Activated CD8-positive, alpha-beta memory T cell treated with anti-CD3 and anti-CD28 coated beads, Interleukin-2, amount 10 ng/mL, durations not matched to agents 7 days and 5 days (primary cell): Measurements from ENCODE around the gene TEAD1. TPM values are rescaled to one million over a fixed set of nuclear protein-coding genes. Genes with fewer than 3 reads are reported as not detected.

Experiments used
- ATAC-seq: fragments of 150-1000 bp; cut with Tn5 transposase; one replicate; pipeline ENCODE4 v1.10.0; 2021; ENCODE audit warnings: moderate library complexity
- CTCF ChIA-PET: fragments of 350-600 bp; sonication (Branson Sonifier 250); formaldehyde crosslinking; loops from one replicate; lab custom pipeline; 2021; ENCODE audit warnings: antibody characterized with exemption; lab: Charles Lee
- DNase-seq: peaks from one replicate; pipeline ENCODE4 v3.0.0-alpha.2; 2020
- H3K27ac Mint-ChIP-seq: one replicate; pipeline ENCODE4 v1.8.0; 2021; ENCODE audit warnings: mild to moderate bottlenecking, mixed read lengths
- H3K27me3 Mint-ChIP-seq: one replicate; pipeline ENCODE4 v1.8.0; 2021; ENCODE audit warnings: mixed read lengths
- H3K36me3 Mint-ChIP-seq: one replicate; pipeline ENCODE4 v1.8.0; 2021; ENCODE audit warnings: mild to moderate bottlenecking, mixed read lengths
- H3K4me1 Mint-ChIP-seq: one replicate; pipeline ENCODE4 v1.8.0; 2021; ENCODE audit warnings: mixed read lengths
- H3K4me3 Mint-ChIP-seq: one replicate; pipeline ENCODE4 v1.8.0; 2021; ENCODE audit warnings: mild to moderate bottlenecking, moderate library complexity, mixed read lengths
- H3K9me3 Mint-ChIP-seq: one replicate; pipeline ENCODE4 v1.8.0; 2022; ENCODE audit warnings: low read depth, mixed read lengths
- total RNA-seq, 2 experiments: library from RNA; stranded (reverse); gene quantifications; one replicate each; pipeline ENCODE4 v1.2.3, GENCODE V29; 2021

TEAD1 gene
- total RNA-seq, 2 experiments from 2014 or later, result 0.18 to 0.26 TPM

- Mint-ChIP-seq H3K9me3 (no peaks in the 10 kb centered on the region), H3K4me3 (no peak overlapping the region), H3K27ac (no peak overlapping the region), H3K27me3 (peaks cover 17% of the 10 kb centered on the region), H3K36me3 (no peaks in the 10 kb centered on the region), H3K4me1 (peaks cover 2% of the 10 kb centered on the region)
- no peak for ATAC-seq
- CTCF ChIA-PET, result interaction anchor here (1.0 to 2.1 kb wide), 2 partner anchors 9 to 13 kb away, joined by 5 to 6 read pairs; no protein-coding TSS in a partner anchor
- DNase-seq, result no peak
These were observed 227.8 kb downstream of the TEAD1 start for GRCh38 chr11:12901874-12902481.

GRCh38 chr11:12902791-12903486, 228.7 kb downstream of the TEAD1 start:
- Mint-ChIP-seq H3K4me3 (no peak overlapping the region), H3K27me3 (peaks cover 11% of the 10 kb centered on the region), H3K9me3 (no peaks in the 10 kb centered on the region), H3K4me1 (peaks cover 2% of the 10 kb centered on the region), H3K27ac (no peak overlapping the region), H3K36me3 (no peaks in the 10 kb centered on the region)
- DNase-seq (no peak), ATAC-seq (no peak)
- CTCF ChIA-PET, result interaction anchor here (2.1 kb wide), 1 partner anchor 10 kb away, joined by 5 read pairs; no protein-coding TSS in a partner anchor

GRCh38 chr11:12905435-12905834, 231.2 kb downstream of the TEAD1 start:
- no peak overlapping the region for H3K27ac Mint-ChIP-seq
- no peak for ATAC-seq
- no peaks in the 10 kb centered on the region for H3K9me3 Mint-ChIP-seq
- H3K27me3 Mint-ChIP-seq, result peaks cover 13% of the 10 kb centered on the region
- no peaks in the 10 kb centered on the region for H3K36me3 Mint-ChIP-seq
- no peak overlapping the region for H3K4me3 Mint-ChIP-seq
- H3K4me1 Mint-ChIP-seq, result peaks cover 2% of the 10 kb centered on the region
- no peak for DNase-seq
- CTCF ChIA-PET, result no interaction called here

GRCh38 chr11:12906501-12906900, 232.3 kb downstream of the TEAD1 start:
- Mint-ChIP-seq H3K27me3 (peaks cover 13% of the 10 kb centered on the region), H3K27ac (no peak overlapping the region), H3K4me1 (peaks cover 2% of the 10 kb centered on the region), H3K9me3 (no peaks in the 10 kb centered on the region), H3K36me3 (no peaks in the 10 kb centered on the region), H3K4me3 (no peak overlapping the region)
- no peak for ATAC-seq
- DNase-seq, result no peak
- CTCF ChIA-PET, result no interaction called here

GRCh38 chr11:12909879-12910278, 235.7 kb downstream of the TEAD1 start:
- H3K4me3 Mint-ChIP-seq, result no peak overlapping the region
- H3K9me3 Mint-ChIP-seq, result no peaks in the 10 kb centered on the region
- CTCF ChIA-PET, result no interaction called here
- H3K27ac Mint-ChIP-seq, result no peak overlapping the region
- H3K36me3 Mint-ChIP-seq, result no peaks in the 10 kb centered on the region
- H3K4me1 Mint-ChIP-seq, result no peaks in the 10 kb centered on the region
- no peak for ATAC-seq
- peaks cover 18% of the 10 kb centered on the region for H3K27me3 Mint-ChIP-seq
- no peak for DNase-seq

DNA sequence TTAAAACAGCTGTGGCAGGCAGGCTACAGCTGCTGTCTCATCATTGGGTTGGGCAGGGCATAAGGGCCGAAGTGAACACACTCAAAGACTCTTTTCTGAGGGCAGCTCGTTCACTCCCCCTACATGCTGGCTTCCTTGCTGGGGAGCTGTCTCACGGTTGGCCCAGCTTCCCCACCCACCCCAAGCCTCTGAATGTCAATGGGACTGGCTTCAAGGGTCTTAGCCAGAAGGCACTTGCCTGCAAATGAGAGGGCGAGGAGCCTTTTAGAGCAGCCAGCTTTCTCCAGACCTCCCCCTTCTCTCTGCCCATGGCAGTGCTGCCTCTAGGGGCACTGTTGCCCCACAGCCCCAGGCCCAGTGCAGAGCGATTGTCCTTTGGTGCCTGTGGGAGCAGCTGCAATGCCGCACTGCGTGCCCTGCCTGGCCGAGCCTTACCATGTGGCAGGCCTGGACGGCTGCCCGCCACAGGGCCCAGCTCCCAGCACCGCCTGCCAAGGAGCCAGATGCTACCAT, 240.2 kb downstream of the TEAD1 start:
- no peaks in the 10 kb centered on the region for H3K4me1 Mint-ChIP-seq
- no peak for ATAC-seq
- no peak overlapping the region for H3K4me3 Mint-ChIP-seq
- CTCF ChIA-PET, result interaction anchor here (1.0 kb wide), 2 partner anchors 15 to 26 kb away, joined by 3 read pairs; no protein-coding TSS in a partner anchor
- no peak for DNase-seq
- H3K27me3 Mint-ChIP-seq, result peaks cover 26% of the 10 kb centered on the region
- H3K27ac Mint-ChIP-seq, result no peak overlapping the region
- H3K9me3 Mint-ChIP-seq, result no peaks in the 10 kb centered on the region
- H3K36me3 Mint-ChIP-seq, result no peaks in the 10 kb centered on the region

GRCh38 chr11:12915093-12915492, 240.9 kb downstream of the TEAD1 start:
- DNase-seq (no peak), ATAC-seq (no peak)
- H3K4me3 Mint-ChIP-seq, result no peak overlapping the region
- H3K27me3 Mint-ChIP-seq, result peaks cover 22% of the 10 kb centered on the region
- no peaks in the 10 kb centered on the region for H3K4me1 Mint-ChIP-seq
- no peaks in the 10 kb centered on the region for H3K36me3 Mint-ChIP-seq
- no peaks in the 10 kb centered on the region for H3K9me3 Mint-ChIP-seq
- H3K27ac Mint-ChIP-seq, result no peak overlapping the region
- CTCF ChIA-PET, result interaction anchor here (1.0 kb wide), 2 partner anchors 16 to 26 kb away, joined by 3 read pairs; no protein-coding TSS in a partner anchor

DNA sequence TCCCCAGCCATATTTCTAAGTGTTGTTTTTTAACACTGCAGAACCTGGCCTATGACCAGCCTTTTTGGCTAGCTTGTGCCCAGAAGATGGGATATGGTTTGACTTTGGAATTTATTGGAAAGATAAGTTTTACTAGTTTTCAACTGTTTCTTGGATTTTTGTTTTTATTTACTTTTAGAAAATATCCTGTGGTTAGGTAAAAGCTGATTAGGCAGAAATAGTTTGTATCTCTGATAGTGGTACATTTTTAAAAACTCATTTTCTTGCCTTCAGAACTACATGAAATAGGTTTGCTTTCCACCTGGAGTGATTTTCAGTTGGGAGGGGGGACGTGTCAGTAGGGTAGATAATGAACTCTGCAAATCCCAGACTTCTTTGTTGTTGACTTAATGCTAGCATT, 243.6 kb downstream of the TEAD1 start:
- H3K9me3 Mint-ChIP-seq, result no peaks in the 10 kb centered on the region
- H3K4me1 Mint-ChIP-seq, result no peaks in the 10 kb centered on the region
- no peak overlapping the region for H3K27ac Mint-ChIP-seq
- H3K4me3 Mint-ChIP-seq, result no peak overlapping the region
- no peak for DNase-seq
- no peaks in the 10 kb centered on the region for H3K36me3 Mint-ChIP-seq
- peaks cover 17% of the 10 kb centered on the region for H3K27me3 Mint-ChIP-seq
- ATAC-seq, result no peak
- CTCF ChIA-PET, result no interaction called here

DNA sequence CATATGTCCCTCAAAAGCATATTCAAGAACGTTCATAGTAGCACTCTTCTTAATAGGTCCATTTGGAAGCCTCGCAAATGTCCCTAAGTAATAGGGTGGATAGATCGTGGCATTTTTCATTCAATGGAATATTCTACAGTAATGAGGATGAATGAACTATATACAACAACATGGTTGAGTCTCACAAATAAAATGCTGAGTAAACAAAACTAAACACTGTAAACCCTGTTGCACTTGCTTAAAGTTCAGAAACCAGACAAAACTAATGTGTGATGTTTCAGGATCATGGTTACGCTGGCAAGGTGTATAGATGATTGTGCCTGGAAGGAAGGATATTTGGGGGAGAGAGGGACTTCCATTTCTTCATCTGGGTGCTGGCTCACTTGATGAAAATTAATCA, 244.4 kb downstream of the TEAD1 start:
- H3K9me3 Mint-ChIP-seq, result no peaks in the 10 kb centered on the region

DNA sequence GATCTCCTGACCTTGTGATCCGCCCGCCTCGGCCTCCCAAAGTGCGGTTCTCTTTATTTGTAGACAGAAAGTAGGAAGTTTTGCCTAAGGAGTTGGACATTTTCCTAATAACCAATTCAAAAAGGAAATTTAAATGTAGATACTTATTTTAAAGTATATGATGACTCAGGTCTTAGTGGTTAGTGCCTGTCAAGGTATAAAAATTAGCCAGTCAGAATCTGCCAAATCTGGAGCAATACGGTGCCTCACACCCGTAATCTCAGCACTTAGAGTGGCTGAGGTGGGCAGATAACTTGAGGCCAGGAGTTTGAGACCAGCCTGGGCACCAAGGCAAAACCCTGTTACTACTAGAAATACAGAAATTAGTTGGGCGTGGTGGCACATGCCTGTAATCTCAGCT, 248.2 kb downstream of the TEAD1 start:
- no peaks in the 10 kb centered on the region for H3K36me3 Mint-ChIP-seq
- no peak overlapping the region for H3K27ac Mint-ChIP-seq
- ATAC-seq (no peak), DNase-seq (no peak)
- H3K4me3 Mint-ChIP-seq, result no peak overlapping the region
- H3K4me1 Mint-ChIP-seq, result no peaks in the 10 kb centered on the region
- CTCF ChIA-PET, result no interaction called here
- no peaks in the 10 kb centered on the region for H3K9me3 Mint-ChIP-seq
- H3K27me3 Mint-ChIP-seq, result peaks cover 13% of the 10 kb centered on the region

More for the DNA sequence above, 244.4 kb downstream of the TEAD1 start:
- H3K4me1 Mint-ChIP-seq, result no peaks in the 10 kb centered on the region
- no peaks in the 10 kb centered on the region for H3K36me3 Mint-ChIP-seq
- CTCF ChIA-PET, result no interaction called here
- DNase-seq (no peak), ATAC-seq (no peak)
- H3K27me3 Mint-ChIP-seq, result peaks cover 17% of the 10 kb centered on the region
- no peak overlapping the region for H3K4me3 Mint-ChIP-seq
- H3K27ac Mint-ChIP-seq, result no peak overlapping the region

GRCh38 chr11:12922980-12923507, 248.8 kb downstream of the TEAD1 start:
- H3K4me3 Mint-ChIP-seq, result no peak overlapping the region
- H3K27ac Mint-ChIP-seq, result no peak overlapping the region
- no peaks in the 10 kb centered on the region for H3K36me3 Mint-ChIP-seq
- H3K27me3 Mint-ChIP-seq, result peaks cover 11% of the 10 kb centered on the region
- CTCF ChIA-PET, result no interaction called here
- ATAC-seq (no peak), DNase-seq (no peak)
- H3K9me3 Mint-ChIP-seq, result no peaks in the 10 kb centered on the region
- no peaks in the 10 kb centered on the region for H3K4me1 Mint-ChIP-seq

- no peak overlapping the region for H3K4me3 Mint-ChIP-seq
- no peaks in the 10 kb centered on the region for H3K9me3 Mint-ChIP-seq
- H3K27me3 Mint-ChIP-seq, result peaks cover 13% of the 10 kb centered on the region
- no peaks in the 10 kb centered on the region for H3K36me3 Mint-ChIP-seq
- ATAC-seq, result no peak
- no peaks in the 10 kb centered on the region for H3K4me1 Mint-ChIP-seq
- CTCF ChIA-PET, result no interaction called here
- no peak for DNase-seq
- H3K27ac Mint-ChIP-seq, result no peak overlapping the region
These were observed 250.4 kb downstream of the TEAD1 start for GRCh38 chr11:12924650-12925049.

- ATAC-seq, result no peak
- H3K27me3 Mint-ChIP-seq, result peaks cover 13% of the 10 kb centered on the region
- no peak overlapping the region for H3K4me3 Mint-ChIP-seq
- no peak overlapping the region for H3K27ac Mint-ChIP-seq
- DNase-seq, result no peak
- H3K4me1 Mint-ChIP-seq, result no peaks in the 10 kb centered on the region
- no peaks in the 10 kb centered on the region for H3K9me3 Mint-ChIP-seq
- H3K36me3 Mint-ChIP-seq, result no peaks in the 10 kb centered on the region
- CTCF ChIA-PET, result no interaction called here
These were observed 251.3 kb downstream of the TEAD1 start for GRCh38 chr11:12925520-12925919.

GRCh38 chr11:12927221-12927620, 253.0 kb downstream of the TEAD1 start:
- Mint-ChIP-seq H3K4me1 (no peaks in the 10 kb centered on the region), H3K27me3 (peaks cover 13% of the 10 kb centered on the region), H3K4me3 (no peak overlapping the region), H3K27ac (no peak overlapping the region), H3K36me3 (no peaks in the 10 kb centered on the region), H3K9me3 (no peaks in the 10 kb centered on the region)
- DNase-seq, result no peak
- no peak for ATAC-seq
- CTCF ChIA-PET, result no interaction called here
